ENCODE measurements around the gene RASSF7.
A peak's percentile ranks its signal among the peaks of the same experiment; 100 is the strongest.
"Not testable (repeated sequence)": the region's sequence is repeated elsewhere in the genome, so short reads cannot be mapped to it uniquely, and the experiment has no call there.

The RASSF7 gene

DNA sequence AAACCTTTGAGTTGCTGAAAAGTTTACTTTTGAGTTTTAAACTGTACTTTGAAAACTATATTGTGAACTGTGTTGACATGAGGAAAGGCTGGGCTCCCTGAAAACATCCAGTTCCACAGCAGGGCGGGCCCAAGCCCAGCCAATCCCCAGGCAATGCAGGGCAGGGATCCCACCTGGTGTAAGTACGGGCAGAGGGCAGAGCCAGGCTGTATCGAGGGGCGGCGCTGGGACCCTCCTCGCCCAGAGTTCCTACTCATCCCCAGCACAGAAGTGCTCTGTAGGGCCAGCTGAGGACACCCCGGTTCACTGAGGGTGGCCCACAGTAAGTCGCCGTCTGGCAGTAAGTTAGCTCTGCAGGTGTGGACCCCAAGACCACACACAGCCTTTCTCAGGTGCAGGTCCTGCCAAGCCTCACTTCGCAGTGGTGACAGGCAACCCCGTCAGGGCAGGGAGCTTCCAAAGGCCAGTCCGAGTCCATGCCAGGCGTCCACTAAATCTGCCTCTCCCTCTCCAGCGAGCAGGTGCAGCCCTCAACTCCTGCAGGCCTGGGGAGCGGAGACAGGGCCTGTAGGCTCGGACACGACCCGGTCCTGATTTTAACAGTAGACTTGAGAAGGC, 6.3 kb downstream of the RASSF7 start:
- TF ChIP-seq, protein P1, sequence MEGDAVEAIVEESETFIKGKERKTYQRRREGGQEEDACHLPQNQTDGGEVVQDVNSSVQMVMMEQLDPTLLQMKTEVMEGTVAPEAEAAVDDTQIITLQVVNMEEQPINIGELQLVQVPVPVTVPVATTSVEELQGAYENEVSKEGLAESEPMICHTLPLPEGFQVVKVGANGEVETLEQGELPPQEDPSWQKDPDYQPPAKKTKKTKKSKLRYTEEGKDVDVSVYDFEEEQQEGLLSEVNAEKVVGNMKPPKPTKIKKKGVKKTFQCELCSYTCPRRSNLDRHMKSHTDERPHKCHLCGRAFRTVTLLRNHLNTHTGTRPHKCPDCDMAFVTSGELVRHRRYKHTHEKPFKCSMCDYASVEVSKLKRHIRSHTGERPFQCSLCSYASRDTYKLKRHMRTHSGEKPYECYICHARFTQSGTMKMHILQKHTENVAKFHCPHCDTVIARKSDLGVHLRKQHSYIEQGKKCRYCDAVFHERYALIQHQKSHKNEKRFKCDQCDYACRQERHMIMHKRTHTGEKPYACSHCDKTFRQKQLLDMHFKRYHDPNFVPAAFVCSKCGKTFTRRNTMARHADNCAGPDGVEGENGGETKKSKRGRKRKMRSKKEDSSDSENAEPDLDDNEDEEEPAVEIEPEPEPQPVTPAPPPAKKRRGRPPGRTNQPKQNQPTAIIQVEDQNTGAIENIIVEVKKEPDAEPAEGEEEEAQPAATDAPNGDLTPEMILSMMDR (IDR thresholded peaks at IDR 0.05; ENCODE audit: extremely low read depth, missing control alignments), result no peak
- no peak for DNase-seq (ENCODE audit: low spot score)

GRCh38 chr11:567629-568292, 7.0 kb downstream of the RASSF7 start:
- TF ChIP-seq, protein P1 (IDR thresholded peaks at IDR 0.05; ENCODE audit: extremely low read depth, missing control alignments), result no peak
- DNase-seq (ENCODE audit: low spot score), result no peak

DNA sequence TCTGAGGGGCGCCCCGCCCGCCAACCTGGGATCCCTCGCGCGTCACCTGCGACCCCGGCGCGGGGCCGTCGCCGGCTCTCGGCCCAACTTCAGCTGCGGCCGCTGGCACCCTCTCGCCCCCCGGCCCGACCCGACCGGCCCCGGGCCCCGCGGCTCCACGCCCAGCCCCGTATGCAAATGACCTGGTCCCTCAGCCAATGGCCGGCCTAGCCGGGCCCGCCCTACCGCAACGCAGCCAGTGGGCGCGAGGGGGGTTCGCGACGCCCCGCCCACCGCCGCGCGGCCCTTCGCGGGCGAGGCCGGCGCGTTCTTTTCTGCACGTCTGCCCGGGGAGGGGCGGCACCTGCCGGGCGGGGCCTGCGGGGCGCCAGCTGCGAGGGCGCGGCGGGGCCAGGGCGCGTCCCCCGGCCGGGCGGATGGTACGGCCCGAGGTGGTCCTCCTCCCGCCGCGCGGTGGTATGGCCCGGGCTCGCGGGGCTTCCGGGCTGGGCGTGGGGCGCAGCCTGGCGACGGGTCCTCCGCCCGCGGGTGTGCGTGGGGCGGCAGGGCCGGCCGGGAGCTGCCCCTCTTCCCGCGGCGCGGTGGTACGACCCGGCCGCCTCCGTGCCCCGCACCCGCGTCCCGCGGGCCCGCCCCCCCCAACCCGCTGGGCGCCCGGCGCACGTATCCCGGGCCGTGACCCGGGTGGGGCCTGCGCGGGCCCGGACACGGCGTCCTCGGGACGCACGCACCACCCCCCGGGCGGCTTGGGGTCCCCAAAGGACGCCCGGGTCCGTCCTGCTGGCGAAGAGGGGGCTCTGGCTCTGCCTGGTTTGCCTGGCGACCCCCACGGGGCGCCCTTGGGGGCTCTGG, 7.8 kb downstream of the RASSF7 start:
- DNase-seq (ENCODE audit: low spot score), result peak; percentile 99
- TF ChIP-seq, protein P1 (IDR thresholded peaks at IDR 0.05; ENCODE audit: extremely low read depth, missing control alignments), result no peak

DNA sequence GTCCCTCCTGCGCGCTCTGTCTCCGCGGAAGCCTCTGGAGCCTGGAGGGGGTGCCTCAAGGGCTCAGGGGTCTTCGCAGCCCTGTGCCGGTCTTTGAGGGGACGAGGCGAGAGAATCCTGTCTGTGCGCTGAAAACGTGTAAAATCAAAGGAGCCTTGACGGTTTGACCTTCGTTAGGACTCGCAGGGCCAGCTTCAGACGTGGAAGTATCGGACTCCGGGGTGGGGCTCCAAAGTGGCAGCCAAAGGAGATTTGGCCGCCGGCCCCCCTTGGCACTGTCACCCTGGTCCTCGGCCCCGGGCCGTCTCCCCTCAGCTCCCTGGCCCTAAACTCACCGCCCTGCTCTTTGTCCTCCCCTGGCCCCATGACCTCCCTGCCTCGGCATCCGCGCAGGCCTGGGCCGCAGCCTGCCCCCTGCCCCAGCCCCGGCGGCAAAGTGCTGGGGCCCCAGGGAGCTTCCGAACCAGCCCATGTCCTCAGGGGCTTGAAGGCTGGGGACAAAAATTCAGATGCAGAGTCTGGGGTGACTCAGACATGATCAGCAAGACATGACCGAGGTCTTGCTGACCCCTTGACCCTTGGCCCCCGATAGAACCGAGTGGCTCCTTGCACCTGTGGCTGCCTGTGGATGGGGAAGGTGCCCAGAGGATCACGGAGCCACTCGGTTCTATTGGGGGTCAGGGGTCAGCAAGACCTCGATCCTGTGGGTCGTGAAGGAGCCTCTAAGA, 8.6 kb downstream of the RASSF7 start:
- no peak for DNase-seq (ENCODE audit: low spot score)
- TF ChIP-seq, protein P1 (IDR thresholded peaks at IDR 0.05; ENCODE audit: extremely low read depth, missing control alignments), result no peak

DNA sequence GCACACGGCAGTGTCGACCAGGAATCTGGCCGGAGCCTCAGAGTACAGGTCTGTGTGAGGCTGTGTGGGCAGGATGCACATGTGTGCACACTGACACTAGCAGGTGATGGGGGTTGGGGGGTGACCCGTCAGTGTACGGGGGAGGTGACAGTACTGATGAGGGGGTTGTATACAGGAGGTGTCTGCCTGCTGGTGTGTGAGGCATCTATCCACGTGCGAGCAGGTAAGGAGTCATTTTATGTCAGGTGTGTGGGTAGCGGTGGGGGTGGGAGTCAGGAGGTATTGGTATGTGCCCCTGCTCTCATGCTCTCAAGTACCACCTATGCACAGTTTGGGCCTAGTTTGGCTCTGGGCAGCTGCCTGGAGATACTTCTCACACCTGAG, 11.0 kb downstream of the RASSF7 start:
- no peak for DNase-seq (ENCODE audit: low spot score)
- TF ChIP-seq, protein P1 (IDR thresholded peaks at IDR 0.05; ENCODE audit: extremely low read depth, missing control alignments), result no peak

- no peak for DNase-seq (ENCODE audit: low spot score)
Measured at GRCh38 chr11:573146-573759, 12.5 kb downstream of the RASSF7 start.

GRCh38 chr11:574031-574570, 13.3 kb downstream of the RASSF7 start:
- DNase-seq (ENCODE audit: low spot score), result not testable (repeated sequence)

More at GRCh38 chr11:573146-573759, 12.5 kb downstream of the RASSF7 start:
- TF ChIP-seq, protein P1 (IDR thresholded peaks at IDR 0.05; ENCODE audit: extremely low read depth, missing control alignments), result no peak

Measured in GM20000 (cell line).